ENCODE results near the gene PTPN7.

- TF ChIP-seq CTCF (IDR thresholded peaks at IDR 0.05), result no peak
- TF ChIP-seq EZH2phosphoT487 (IDR thresholded peaks at IDR 0.05), result no peak
Measured at GRCh38 chr1:202127061-202127460, 33.3 kb downstream of the PTPN7 start.

Measured in neural progenitor cell (in vitro differentiated cells).